ENCODE measurements around the gene VGLL2.

Gene VGLL2

GRCh38 chr6:117275205-117275604, 9.8 kb downstream of the VGLL2 start:
- peaks cover 45% of the 10 kb centered on the region for H3K27me3 Mint-ChIP-seq (ENCODE audit: low read depth)
- H3K27ac Mint-ChIP-seq = no peak overlapping the region
- no peak for DNase-seq (ENCODE audit: low spot score)
- peaks cover 2% of the 10 kb centered on the region for H3K4me1 Mint-ChIP-seq (ENCODE audit: low read depth)
- H3K9me3 Mint-ChIP-seq = no peaks in the 10 kb centered on the region
- no peaks in the 10 kb centered on the region for H3K36me3 Mint-ChIP-seq (ENCODE audit: low read depth)
- no peak overlapping the region for H3K4me3 Mint-ChIP-seq

GRCh38 chr6:117275711-117276110, 10.4 kb downstream of the VGLL2 start:
- H3K36me3 Mint-ChIP-seq (ENCODE audit: low read depth) = no peaks in the 10 kb centered on the region
- peaks cover 2% of the 10 kb centered on the region for H3K4me1 Mint-ChIP-seq (ENCODE audit: low read depth)
- H3K27me3 Mint-ChIP-seq (ENCODE audit: low read depth) = peaks cover 42% of the 10 kb centered on the region
- no peak overlapping the region for H3K27ac Mint-ChIP-seq
- no peak for DNase-seq (ENCODE audit: low spot score)
- H3K9me3 Mint-ChIP-seq = no peaks in the 10 kb centered on the region
- no peak overlapping the region for H3K4me3 Mint-ChIP-seq

GRCh38 chr6:117276778-117277316, 11.5 kb downstream of the VGLL2 start:
- peaks cover 2% of the 10 kb centered on the region for H3K4me1 Mint-ChIP-seq (ENCODE audit: low read depth)
- no peaks in the 10 kb centered on the region for H3K9me3 Mint-ChIP-seq
- H3K36me3 Mint-ChIP-seq (ENCODE audit: low read depth) = no peaks in the 10 kb centered on the region
- H3K27me3 Mint-ChIP-seq (ENCODE audit: low read depth) = peaks cover 33% of the 10 kb centered on the region
- H3K4me3 Mint-ChIP-seq = no peak overlapping the region
- no peak for DNase-seq (ENCODE audit: low spot score)
- H3K27ac Mint-ChIP-seq = no peak overlapping the region

GRCh38 chr6:117280922-117281321, 15.6 kb downstream of the VGLL2 start:
- no peak for DNase-seq (ENCODE audit: low spot score)
- Mint-ChIP-seq H3K9me3 (no peaks in the 10 kb centered on the region), H3K27me3 (ENCODE audit: low read depth) (peaks cover 4% of the 10 kb centered on the region), H3K4me1 (ENCODE audit: low read depth) (no peaks in the 10 kb centered on the region), H3K36me3 (ENCODE audit: low read depth) (no peaks in the 10 kb centered on the region), H3K27ac (no peak overlapping the region), H3K4me3 (no peak overlapping the region)

GRCh38 chr6:117288083-117288715, 22.8 kb downstream of the VGLL2 start:
- Mint-ChIP-seq H3K4me3 (no peak overlapping the region), H3K27ac (no peak overlapping the region), H3K4me1 (ENCODE audit: low read depth) (no peaks in the 10 kb centered on the region), H3K36me3 (ENCODE audit: low read depth) (no peaks in the 10 kb centered on the region), H3K27me3 (ENCODE audit: low read depth) (no peaks in the 10 kb centered on the region), H3K9me3 (no peaks in the 10 kb centered on the region)
- no peak for DNase-seq (ENCODE audit: low spot score)

- no peaks in the 10 kb centered on the region for H3K9me3 Mint-ChIP-seq
- no peaks in the 10 kb centered on the region for H3K4me1 Mint-ChIP-seq (ENCODE audit: low read depth)
- H3K27me3 Mint-ChIP-seq (ENCODE audit: low read depth) = no peaks in the 10 kb centered on the region
- DNase-seq (ENCODE audit: low spot score) = no peak
- no peak overlapping the region for H3K27ac Mint-ChIP-seq
- no peak overlapping the region for H3K4me3 Mint-ChIP-seq
- no peaks in the 10 kb centered on the region for H3K36me3 Mint-ChIP-seq (ENCODE audit: low read depth)
Observed at GRCh38 chr6:117290173-117290846, 25.0 kb downstream of the VGLL2 start.

- H3K9me3 Mint-ChIP-seq = no peaks in the 10 kb centered on the region
- no peak for DNase-seq (ENCODE audit: low spot score)
- no peaks in the 10 kb centered on the region for H3K4me1 Mint-ChIP-seq (ENCODE audit: low read depth)
- H3K27ac Mint-ChIP-seq = no peak overlapping the region
- no peaks in the 10 kb centered on the region for H3K36me3 Mint-ChIP-seq (ENCODE audit: low read depth)
- H3K27me3 Mint-ChIP-seq (ENCODE audit: low read depth) = no peaks in the 10 kb centered on the region
- no peak overlapping the region for H3K4me3 Mint-ChIP-seq
Observed at GRCh38 chr6:117298941-117299340, 33.6 kb downstream of the VGLL2 start.

- Mint-ChIP-seq H3K4me1 (ENCODE audit: low read depth) (no peaks in the 10 kb centered on the region), H3K27me3 (ENCODE audit: low read depth) (no peaks in the 10 kb centered on the region), H3K36me3 (ENCODE audit: low read depth) (no peaks in the 10 kb centered on the region), H3K27ac (no peak overlapping the region), H3K4me3 (no peak overlapping the region), H3K9me3 (no peaks in the 10 kb centered on the region)
- no peak for DNase-seq (ENCODE audit: low spot score)
Observed at GRCh38 chr6:117303323-117303722, 38.0 kb downstream of the VGLL2 start.

GRCh38 chr6:117304446-117304845, 39.1 kb downstream of the VGLL2 start:
- no peaks in the 10 kb centered on the region for H3K27me3 Mint-ChIP-seq (ENCODE audit: low read depth)
- no peaks in the 10 kb centered on the region for H3K36me3 Mint-ChIP-seq (ENCODE audit: low read depth)
- no peak overlapping the region for H3K27ac Mint-ChIP-seq

GRCh38 chr6:117306227-117306790, 41.0 kb downstream of the VGLL2 start:
- Mint-ChIP-seq H3K27me3 (ENCODE audit: low read depth) (no peaks in the 10 kb centered on the region), H3K27ac (no peak overlapping the region), H3K9me3 (no peaks in the 10 kb centered on the region), H3K36me3 (ENCODE audit: low read depth) (no peaks in the 10 kb centered on the region), H3K4me1 (ENCODE audit: low read depth) (no peaks in the 10 kb centered on the region), H3K4me3 (no peak overlapping the region)
- no peak for DNase-seq (ENCODE audit: low spot score)

More at GRCh38 chr6:117304446-117304845, 39.1 kb downstream of the VGLL2 start:
- no peak for DNase-seq (ENCODE audit: low spot score)
- no peak overlapping the region for H3K4me3 Mint-ChIP-seq
- H3K4me1 Mint-ChIP-seq (ENCODE audit: low read depth) = no peaks in the 10 kb centered on the region
- no peaks in the 10 kb centered on the region for H3K9me3 Mint-ChIP-seq

- H3K27ac Mint-ChIP-seq = no peak overlapping the region
- no peak for DNase-seq (ENCODE audit: low spot score)
- no peak overlapping the region for H3K4me3 Mint-ChIP-seq
- H3K4me1 Mint-ChIP-seq (ENCODE audit: low read depth) = no peaks in the 10 kb centered on the region
- H3K36me3 Mint-ChIP-seq (ENCODE audit: low read depth) = no peaks in the 10 kb centered on the region
- H3K27me3 Mint-ChIP-seq (ENCODE audit: low read depth) = no peaks in the 10 kb centered on the region
- no peaks in the 10 kb centered on the region for H3K9me3 Mint-ChIP-seq
Observed at GRCh38 chr6:117307655-117308054, 42.3 kb downstream of the VGLL2 start.

GRCh38 chr6:117309069-117309468, 43.7 kb downstream of the VGLL2 start:
- no peaks in the 10 kb centered on the region for H3K4me1 Mint-ChIP-seq (ENCODE audit: low read depth)
- no peaks in the 10 kb centered on the region for H3K27me3 Mint-ChIP-seq (ENCODE audit: low read depth)
- H3K27ac Mint-ChIP-seq = no peak overlapping the region
- no peak for DNase-seq (ENCODE audit: low spot score)
- no peaks in the 10 kb centered on the region for H3K9me3 Mint-ChIP-seq
- H3K4me3 Mint-ChIP-seq = no peak overlapping the region
- H3K36me3 Mint-ChIP-seq (ENCODE audit: low read depth) = no peaks in the 10 kb centered on the region

GRCh38 chr6:117309611-117310010, 44.3 kb downstream of the VGLL2 start:
- no peaks in the 10 kb centered on the region for H3K27me3 Mint-ChIP-seq (ENCODE audit: low read depth)
- H3K4me1 Mint-ChIP-seq (ENCODE audit: low read depth) = no peaks in the 10 kb centered on the region
- H3K9me3 Mint-ChIP-seq = no peaks in the 10 kb centered on the region
- H3K36me3 Mint-ChIP-seq (ENCODE audit: low read depth) = no peaks in the 10 kb centered on the region
- no peak overlapping the region for H3K27ac Mint-ChIP-seq
- DNase-seq (ENCODE audit: low spot score) = no peak
- H3K4me3 Mint-ChIP-seq = no peak overlapping the region

GRCh38 chr6:117311310-117311709, 46.0 kb downstream of the VGLL2 start:
- Mint-ChIP-seq H3K36me3 (ENCODE audit: low read depth) (no peaks in the 10 kb centered on the region), H3K9me3 (no peaks in the 10 kb centered on the region), H3K27ac (no peak overlapping the region), H3K4me1 (ENCODE audit: low read depth) (no peaks in the 10 kb centered on the region), H3K4me3 (no peak overlapping the region), H3K27me3 (ENCODE audit: low read depth) (no peaks in the 10 kb centered on the region)
- DNase-seq (ENCODE audit: low spot score) = no peak
